PC-3 (cell line): ENCODE measurements around the gene USP9X. TPM values are rescaled to one million over a fixed set of nuclear protein-coding genes. Genes with fewer than 3 reads are reported as not detected.

Experiments used
- ATAC-seq: fragments of 200-7000 bp; cut with Tn5 transposase; 2 replicates; pipeline ENCODE4 v1.9.1; 2020; ENCODE audit warnings: mild to moderate bottlenecking, moderate library complexity
- BruUV-seq: library from RNA; stranded (reverse); fragments of 400-500 nt; replicated peaks from 2 replicates; lab custom pipeline; 2021; lab: Mats Ljungman, UMichigan
- CTCF ChIA-PET: fragments of 300-600 bp; sonication (Branson Sonifier 250); formaldehyde crosslinking; loops from one replicate; lab custom pipeline; 2022; ENCODE audit warnings: antibody characterized with exemption; lab: Charles Lee
- POLR2A ChIA-PET: fragments of 300-600 bp; sonication (Branson Sonifier 250); formaldehyde crosslinking; loops from one replicate; lab custom pipeline; 2022; ENCODE audit warnings: antibody characterized with exemption; ENCODE audit not compliant: unreplicated experiment; lab: Charles Lee
- DNase-seq: peaks from one replicate; pipeline ENCODE4 v3.0.0-alpha.2; 2015
- H2AFZ ChIP-seq: fragments of 300-600 bp; sonication (generic); 2 replicates; pipeline ENCODE4 v1.6.0; 2016; ENCODE audit warnings: antibody characterized with exemption, low read length
- H3F3A ChIP-seq: fragments of 300-600 bp; sonication (generic); one replicate; pipeline ENCODE4 v1.6.0; 2017; ENCODE audit warnings: antibody characterized with exemption, low read length, control low read depth, mild to moderate bottlenecking; ENCODE audit not compliant: unreplicated experiment
- H3K27ac ChIP-seq: fragments of 300-600 bp; sonication (generic); 2 replicates; pipeline ENCODE4 v1.5.1; 2016; ENCODE audit warnings: mild to moderate bottlenecking, low read length
- H3K27me3 ChIP-seq: fragments of 300-600 bp; sonication (generic); 2 replicates; pipeline ENCODE4 v1.6.1; 2016; ENCODE audit warnings: low read length, mixed read lengths
- H3K36me3 ChIP-seq: fragments of 300-600 bp; sonication (generic); 2 replicates; pipeline ENCODE4 v1.6.1; 2016; ENCODE audit warnings: low read depth, mixed run types, low read length, mixed read lengths
- H3K4me1 ChIP-seq: fragments of 300-600 bp; sonication (generic); 2 replicates; pipeline ENCODE4 v1.5.1; 2016; ENCODE audit warnings: low read length; ENCODE audit not compliant: insufficient read depth
- H3K4me2 ChIP-seq: fragments of 300-600 bp; sonication (generic); 2 replicates; pipeline ENCODE4 v1.6.0; 2016; ENCODE audit warnings: low read length
- H3K4me3 ChIP-seq: fragments of 300-600 bp; sonication (generic); 2 replicates; pipeline ENCODE4 v1.5.1; 2016; ENCODE audit warnings: mild to moderate bottlenecking, low read length, mixed read lengths
- H3K79me2 ChIP-seq: fragments of 300-600 bp; sonication (generic); 2 replicates; pipeline ENCODE4 v1.6.1; 2017; ENCODE audit warnings: low read length, mixed read lengths
- H3K9ac ChIP-seq: fragments of 300-600 bp; sonication (generic); 2 replicates; pipeline ENCODE4 v1.6.0; 2016; ENCODE audit warnings: mild to moderate bottlenecking, low read length
- H3K9me2 ChIP-seq: fragments of 300-600 bp; sonication (generic); replicated peaks from 2 replicates; pipeline ENCODE4 v1.6.1; 2016; ENCODE audit warnings: mixed run types, low read length, mixed read lengths
- H3K9me3 ChIP-seq: fragments of 300-600 bp; sonication (generic); 2 replicates; pipeline ENCODE4 v1.6.1; 2016; ENCODE audit warnings: low read length, mixed read lengths
- H4K20me1 ChIP-seq: fragments of 300-600 bp; sonication (generic); 2 replicates; pipeline ENCODE4 v1.6.1; 2016; ENCODE audit warnings: low read length, mixed read lengths
- CTCF ChIP-seq: fragments of 300-600 bp; sonication (generic); conservative IDR thresholded peaks from 2 replicates; pipeline ENCODE4 v1.5.1; 2017; ENCODE audit warnings: antibody characterized with exemption, low read depth, mild to moderate bottlenecking, low read length
- EZH2 ChIP-seq: fragments of 300-600 bp; sonication (generic); IDR thresholded peaks from one replicate; pipeline ENCODE4 v1.6.1; 2017; ENCODE audit warnings: antibody characterized with exemption, mild to moderate bottlenecking, low read length; ENCODE audit not compliant: unreplicated experiment
- EZH2phosphoT487 ChIP-seq: fragments of 300-600 bp; sonication (generic); IDR thresholded peaks from 2 replicates; pipeline ENCODE4 v1.6.1; 2018; ENCODE audit warnings: mild to moderate bottlenecking, antibody characterized with exemption, low read length, borderline replicate concordance
- intact Hi-C: fragments of 100-400 bp; cut with micrococcal nuclease; formaldehyde crosslinking; loops from 2 replicates; pipeline ENCODE4 v1.9.0; 2023
- total RNA-seq: library from RNA; depleted of rRNA; stranded (reverse); fragments of >200 nt; gene quantifications from 2 replicates; pipeline ENCODE4 v1.2.3, GENCODE V29; 2014

The USP9X gene
- total RNA-seq, 1 experiment from 2014 or later = 63.5 TPM

GRCh38 chrX:41192880-41193279 lies 107.6 kb downstream of the USP9X start:
- ChIA-PET POLR2A (no interaction called here), CTCF (interaction anchor here (0.5 kb wide), 1 partner anchor 54 kb away, joined by 3 read pairs; no protein-coding TSS in a partner anchor)
- Histone ChIP-seq H3K4me1 (peaks cover under 1% of the 10 kb centered on the region; the same call in 1 of the 2 replicates), H4K20me1 (no peaks in the 10 kb centered on the region), H3K27me3 (no peaks in the 10 kb centered on the region), H2AFZ (no peak overlapping the region), H3K9me3 (no peaks in the 10 kb centered on the region), H3K9ac (no peak overlapping the region), H3K27ac (no peak overlapping the region), H3K79me2 (no peaks in the 10 kb centered on the region), H3K4me2 (no peak overlapping the region), H3K4me3 (no peak overlapping the region), H3F3A (no peaks in the 10 kb centered on the region), H3K36me3 (peaks cover 3% of the 10 kb centered on the region; the same call in 1 of the 2 replicates), H3K9me2 (no peaks in the 10 kb centered on the region)
- DNase-seq (no peak), ATAC-seq (no peak)
- intact Hi-C loops = no loop called here
- no TSS peak for BruUV-seq
- TF ChIP-seq CTCF (no peak), EZH2phosphoT487 (no peak), EZH2 (no peak)

GRCh38 chrX:41198410-41198809 lies 113.2 kb downstream of the USP9X start:
- Histone ChIP-seq H3K4me1 (peaks cover 13% of the 10 kb centered on the region), H3K4me3 (no peak overlapping the region), H3K79me2 (no peaks in the 10 kb centered on the region), H3K27me3 (no peaks in the 10 kb centered on the region), H3K9me3 (no peaks in the 10 kb centered on the region), H3K9me2 (no peaks in the 10 kb centered on the region), H3K27ac (peak overlapping the region; percentile 32; the same call in 1 of the 2 replicates), H3K36me3 (peaks cover 32% of the 10 kb centered on the region), H4K20me1 (no peaks in the 10 kb centered on the region), H3F3A (peaks cover 5% of the 10 kb centered on the region), H2AFZ (no peak overlapping the region), H3K9ac (no peak overlapping the region), H3K4me2 (peak overlapping the region; percentile 69)
- DNase-seq (peak; percentile 91), ATAC-seq (peak; percentile 93)
- ChIA-PET CTCF (no interaction called here), POLR2A (no interaction called here)
- intact Hi-C loops = no loop called here
- TF ChIP-seq EZH2phosphoT487 (no peak), CTCF (no peak), EZH2 (no peak)
- BruUV-seq = no TSS peak

- Histone ChIP-seq H2AFZ (no peak overlapping the region), H3K4me2 (no peak overlapping the region), H3K9ac (no peak overlapping the region), H3K9me2 (no peaks in the 10 kb centered on the region), H3K4me1 (peaks cover 13% of the 10 kb centered on the region), H3K79me2 (no peaks in the 10 kb centered on the region), H3K36me3 (peaks cover 43% of the 10 kb centered on the region), H3K4me3 (no peak overlapping the region), H3F3A (peaks cover 5% of the 10 kb centered on the region), H3K9me3 (no peaks in the 10 kb centered on the region), H4K20me1 (no peaks in the 10 kb centered on the region), H3K27me3 (no peaks in the 10 kb centered on the region), H3K27ac (no peak overlapping the region)
- BruUV-seq = no TSS peak
- DNase-seq (no peak), ATAC-seq (no peak)
- intact Hi-C loops = no loop called here
- TF ChIP-seq EZH2phosphoT487 (no peak), CTCF (no peak), EZH2 (no peak)
- CTCF ChIA-PET = no interaction called here
- POLR2A ChIA-PET = no interaction called here
These were observed 115.5 kb downstream of the USP9X start for GRCh38 chrX:41200785-41201184.
